DND-41 (cell line): ENCODE results near the gene ADD2.

ENCODE experiments used
- CTCF ChIP-seq: IDR thresholded peaks from 2 replicates; pipeline ENCODE4 v1.5.1; 2012; ENCODE audit warnings: borderline replicate concordance, low read length, moderate library complexity, mild to moderate bottlenecking; ENCODE audit not compliant: poor library complexity, severe bottlenecking; ENCODE audit errors: extremely low read depth
- EZH2 ChIP-seq: IDR thresholded peaks from 3 replicates; pipeline ENCODE4 v1.6.1; 2012; ENCODE audit warnings: borderline replicate concordance, low read depth, mild to moderate bottlenecking, moderate library complexity, low read length, inconsistent platforms; ENCODE audit not compliant: severe bottlenecking

- no peak for TF ChIP-seq EZH2
- TF ChIP-seq CTCF, result no peak
These were observed 39.3 kb upstream of the ADD2 start for GRCh38 chr2:70807102-70807827.
